CD4-positive, alpha-beta T cell treated with Interferon alpha-2 for 1 hour (primary cell): ENCODE results near the gene RPS25.
A peak's percentile ranks its signal among the peaks of the same experiment; 100 is the strongest.
"Not testable (repeated sequence)": the region's sequence is repeated elsewhere in the genome, so short reads cannot be mapped to it uniquely, and the experiment has no call there.

Experiments used
- DNase-seq, 2 donors: peaks; one replicate each; pipeline ENCODE4 v3.0.0-alpha.2; 2020 to 2022

The RPS25 gene

GRCh38 chr11:119018074-119018938 is at the start of gene RPS25, which contains the start of gene TRAPPC4:
RPS25 (minus strand) TSS chr11:119018343; CDS start chr11:119018284, 59 bp downstream.
TRAPPC4 (plus strand) TSS chr11:119018766; CDS start chr11:119018796, 30 bp downstream.
- DNase-seq: peak; percentile 95 to 96

- DNase-seq: peak; percentile 97
Observed at GRCh38 chr11:119067371-119068222, 49.5 kb upstream of the RPS25 start, which contains the start of gene VPS11. VPS11 (plus strand) TSS chr11:119067818; CDS start chr11:119067824, 6 bp downstream.

- DNase-seq: peak; percentile 54 to 69
Observed at GRCh38 chr11:119065369-119065768, 47.2 kb upstream of the RPS25 start.

GRCh38 chr11:119062779-119063178 is 44.6 kb upstream of the RPS25 start:
- DNase-seq: no peak

- DNase-seq: no peak
Observed at GRCh38 chr11:119061256-119061655, 43.1 kb upstream of the RPS25 start.

- DNase-seq: not testable (repeated sequence)
Observed at GRCh38 chr11:119059128-119059527, 41.0 kb upstream of the RPS25 start.

- DNase-seq: peak; percentile 97 to 99
Observed at GRCh38 chr11:119057000-119057769, 39.0 kb upstream of the RPS25 start, which contains the start of gene HYOU1. HYOU1 (minus strand) TSS chr11:119057205; CDS start chr11:119056160, 1,045 bp downstream.

GRCh38 chr11:119056421-119056999 is 38.4 kb upstream of the RPS25 start:
- peak; percentile 36 to 67 for DNase-seq

- peak in 1 of 2 donors; percentile 22 for DNase-seq
Observed at GRCh38 chr11:119055901-119056300, 37.8 kb upstream of the RPS25 start.

- DNase-seq: no peak
Observed at GRCh38 chr11:119054418-119054817, 36.3 kb upstream of the RPS25 start.

- DNase-seq: no peak
Observed at GRCh38 chr11:119052163-119052814, 34.1 kb upstream of the RPS25 start.

- peak in 1 of 2 donors; percentile 39 for DNase-seq
Observed at GRCh38 chr11:119051440-119052162, 33.5 kb upstream of the RPS25 start.

- DNase-seq: no peak
Observed at GRCh38 chr11:119049081-119049480, 30.9 kb upstream of the RPS25 start.

GRCh38 chr11:119048644-119049043 is 30.5 kb upstream of the RPS25 start:
- no peak for DNase-seq

GRCh38 chr11:119047205-119047604 is 29.1 kb upstream of the RPS25 start:
- DNase-seq: no peak

- DNase-seq: no peak
Observed at GRCh38 chr11:119046489-119046888, 28.3 kb upstream of the RPS25 start.

GRCh38 chr11:119044708-119045107 is 26.6 kb upstream of the RPS25 start:
- no peak for DNase-seq

GRCh38 chr11:119042927-119043326 is 24.8 kb upstream of the RPS25 start:
- no peak for DNase-seq

- no peak for DNase-seq
Observed at GRCh38 chr11:119041821-119042514, 23.8 kb upstream of the RPS25 start.

GRCh38 chr11:119039471-119039870 is 21.3 kb upstream of the RPS25 start:
- DNase-seq: not testable (repeated sequence)
